ENCODE results near the gene EPN2.

- TF ChIP-seq EZH2 (IDR thresholded peaks at IDR 0.05; ENCODE audit: low read length, missing control alignments) (no peak), CTCF (conservative IDR thresholded peaks at IDR 0.05 in 1 of 2, IDR thresholded peaks at IDR 0.05 in 1 of 2; ENCODE audit: low read depth in 1 of 2, low read length in 2 of 2) (no peak)
These were observed 72.5 kb downstream of the EPN2 start for GRCh38 chr17:19309701-19310100.
